Body of pancreas (tissue), 4 donors: Measurements from ENCODE around the gene PBX1. TPM values are rescaled to one million over a fixed set of nuclear protein-coding genes. Genes with fewer than 3 reads are reported as not detected.
A peak's percentile ranks its signal among the peaks of the same experiment; 100 is the strongest.

Experiments used
- ATAC-seq: fragments of 150-250 bp; one replicate; pipeline ENCODE4 v1.9.1; 2016
- DNase-seq, 4 donors: peaks; one replicate each; pipeline ENCODE4 v3.0.0-alpha.2; 2019
- H3K27ac ChIP-seq, 4 donors: fragments of 200-600 bp; sonication (generic); 1 replicate in 3 of 4; 2 replicates in 1 of 4; pipeline versions ENCODE4 v1.5.1 to v1.6.1; 2016 to 2019; ENCODE audit warnings: mild to moderate bottlenecking in 1 of 4, mixed read lengths in 1 of 4, moderate library complexity in 1 of 4
- H3K27me3 ChIP-seq, 2 donors: fragments of 200-600 bp; sonication (generic); one replicate each; pipeline ENCODE4 v1.6.0; 2016; ENCODE audit warnings: mild to moderate bottlenecking in 1 of 2
- H3K36me3 ChIP-seq, 2 donors: fragments of 200-600 bp; sonication (generic); replicated peaks in 1 of 2; 2 replicates each; pipeline ENCODE4 v1.5.1; 2016; ENCODE audit warnings: low read depth in 2 of 2; ENCODE audit not compliant: insufficient read depth in 1 of 2
- H3K4me1 ChIP-seq: fragments of 200-600 bp; sonication (generic); one replicate; pipeline ENCODE4 v1.6.0; 2016
- H3K4me3 ChIP-seq, 2 donors: fragments of 200-600 bp; sonication (generic); 1 replicate in 1 of 2; 2 replicates in 1 of 2; pipeline ENCODE4 v1.5.1; 2016 to 2019
- H3K9me3 ChIP-seq, 3 donors: fragments of 200-600 bp; sonication (generic); 1 replicate in 2 of 3; 2 replicates in 1 of 3; pipeline ENCODE4 v1.5.1; 2016
- POLR2A ChIP-seq, 3 donors: fragments of 450-650 bp; IDR thresholded peaks; one replicate each; pipeline ENCODE4 v1.6.1; 2016; ENCODE audit warnings: antibody characterized with exemption in 3 of 3, mild to moderate bottlenecking in 2 of 3
- WGBS, 2 donors: methylation state at CpG; one replicate each; pipeline ENCODE4 v1.1.5; 2017; 5-methylcytosine and 5-hydroxymethylcytosine counted together
- intact Hi-C: fragments of 100-400 bp; cut with DNase I; formaldehyde crosslinking; loops from one replicate; pipeline ENCODE4 v1.15.1; 2023
- total RNA-seq, 2 donors: library from RNA; depleted of rRNA; stranded (reverse); fragments of >200 nt; gene quantifications; one replicate each; pipeline ENCODE4 v1.1.0, GENCODE V29; 2016
- TF ChIP-seq, protein P1 (sequence below), 7 experiments: fragments of 450-650 bp in 4 of 7; fragments of 200-600 bp in 3 of 7; sonication (generic) in 3 of 7; IDR thresholded peaks; one replicate each; pipeline ENCODE4 v1.5.1; 2016 to 2019; ENCODE audit warnings: antibody characterized with exemption in 7 of 7

Gene PBX1
- total RNA-seq, 2 donors from 2014 or later, result 83.1 to 111 TPM

GRCh38 chr1:164671966-164672571, 113.1 kb downstream of the PBX1 start:
- Histone ChIP-seq H3K4me3 (no peak overlapping the region), H3K36me3 (no peaks in the 10 kb centered on the region), H3K4me1 (peaks cover 87% of the 10 kb centered on the region), H3K27me3 (no peaks in the 10 kb centered on the region), H3K9me3 (no peaks in the 10 kb centered on the region), H3K27ac (peak overlapping the region in 3 of 4 donors; percentile 52 to 64 (median 64))
- ATAC-seq (no peak), DNase-seq (no peak)
- 16 to 19% methylated on average over 7 of the region's 7 CpGs for WGBS, 2 donors
- intact Hi-C loops, result no loop called here
- TF ChIP-seq, protein P1, sequence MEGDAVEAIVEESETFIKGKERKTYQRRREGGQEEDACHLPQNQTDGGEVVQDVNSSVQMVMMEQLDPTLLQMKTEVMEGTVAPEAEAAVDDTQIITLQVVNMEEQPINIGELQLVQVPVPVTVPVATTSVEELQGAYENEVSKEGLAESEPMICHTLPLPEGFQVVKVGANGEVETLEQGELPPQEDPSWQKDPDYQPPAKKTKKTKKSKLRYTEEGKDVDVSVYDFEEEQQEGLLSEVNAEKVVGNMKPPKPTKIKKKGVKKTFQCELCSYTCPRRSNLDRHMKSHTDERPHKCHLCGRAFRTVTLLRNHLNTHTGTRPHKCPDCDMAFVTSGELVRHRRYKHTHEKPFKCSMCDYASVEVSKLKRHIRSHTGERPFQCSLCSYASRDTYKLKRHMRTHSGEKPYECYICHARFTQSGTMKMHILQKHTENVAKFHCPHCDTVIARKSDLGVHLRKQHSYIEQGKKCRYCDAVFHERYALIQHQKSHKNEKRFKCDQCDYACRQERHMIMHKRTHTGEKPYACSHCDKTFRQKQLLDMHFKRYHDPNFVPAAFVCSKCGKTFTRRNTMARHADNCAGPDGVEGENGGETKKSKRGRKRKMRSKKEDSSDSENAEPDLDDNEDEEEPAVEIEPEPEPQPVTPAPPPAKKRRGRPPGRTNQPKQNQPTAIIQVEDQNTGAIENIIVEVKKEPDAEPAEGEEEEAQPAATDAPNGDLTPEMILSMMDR (IDR thresholded peaks at IDR 0.05), result no peak
- TF ChIP-seq POLR2A (IDR thresholded peaks at IDR 0.05), result no peak

DNA sequence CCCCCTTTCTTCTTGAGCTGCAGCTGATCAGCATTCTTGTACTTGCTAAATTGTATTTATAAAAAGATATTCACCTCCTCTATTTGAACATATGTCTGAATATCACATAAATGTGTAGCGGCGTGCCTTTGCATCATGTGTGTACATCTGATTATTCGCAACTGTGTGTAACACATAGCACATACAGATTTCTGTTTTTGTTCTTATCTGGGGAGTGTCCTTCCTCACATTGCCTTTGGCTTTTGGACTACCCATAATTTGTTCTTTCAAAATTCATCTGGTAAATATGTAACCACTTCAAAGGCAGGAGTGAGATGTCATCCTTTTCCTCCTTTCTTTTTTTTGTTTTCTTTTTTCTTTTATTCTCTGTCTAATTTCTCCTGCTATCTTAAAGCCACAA, 113.6 kb downstream of the PBX1 start:
- intact Hi-C loops, result no loop called here
- WGBS, 2 donors, result 39 to 42% methylated on average over 3 of the region's 3 CpGs
- ATAC-seq (no peak), DNase-seq (no peak)
- TF ChIP-seq, protein P1 (IDR thresholded peaks at IDR 0.05), result no peak
- TF ChIP-seq POLR2A (IDR thresholded peaks at IDR 0.05), result no peak
- peak overlapping the region in 3 of 4 donors; percentile 52 to 64 (median 64) for H3K27ac ChIP-seq
- no peaks in the 10 kb centered on the region for H3K36me3 ChIP-seq
- no peak overlapping the region for H3K4me3 ChIP-seq
- peaks cover 84% of the 10 kb centered on the region for H3K4me1 ChIP-seq
- no peaks in the 10 kb centered on the region for H3K9me3 ChIP-seq
- H3K27me3 ChIP-seq, result no peaks in the 10 kb centered on the region

- Histone ChIP-seq H3K4me1 (peaks cover 72% of the 10 kb centered on the region), H3K27ac (peak overlapping the region in 1 of 4 donors; percentile 8), H3K36me3 (no peaks in the 10 kb centered on the region), H3K4me3 (no peak overlapping the region), H3K27me3 (no peaks in the 10 kb centered on the region), H3K9me3 (no peaks in the 10 kb centered on the region)
- no peak for ATAC-seq
- intact Hi-C loops, result no loop called here
- DNase-seq, result peak in 2 of 4 donors; percentile 42 to 59
- TF ChIP-seq POLR2A (IDR thresholded peaks at IDR 0.05), result no peak
- TF ChIP-seq, protein P1 (IDR thresholded peaks at IDR 0.05), result peak in 3 of 7 experiments; percentile 13 to 35 (median 29)
- WGBS, 2 donors, result 79 to 85% methylated on average over 14 of the region's 14 CpGs
These were observed 114.7 kb downstream of the PBX1 start for GRCh38 chr1:164673584-164674214.

GRCh38 chr1:164675342-164675904, 116.4 kb downstream of the PBX1 start:
- H3K27ac ChIP-seq, result peak overlapping the region in 2 of 4 donors; percentile 17 to 39
- peaks cover 65% of the 10 kb centered on the region for H3K4me1 ChIP-seq
- ATAC-seq (no peak), DNase-seq (no peak)
- intact Hi-C loops, result no loop called here
- H3K4me3 ChIP-seq, result no peak overlapping the region
- H3K9me3 ChIP-seq, result no peaks in the 10 kb centered on the region
- H3K27me3 ChIP-seq, result no peaks in the 10 kb centered on the region
- WGBS, 2 donors, result 95 to 99% methylated on average over 4 of the region's 4 CpGs
- TF ChIP-seq POLR2A (IDR thresholded peaks at IDR 0.05), result no peak
- TF ChIP-seq, protein P1 (IDR thresholded peaks at IDR 0.05), result no peak
- H3K36me3 ChIP-seq, result no peaks in the 10 kb centered on the region
